Skin epidermis (tissue), 12 donors: Measurements from ENCODE around the gene MAB21L3.
A peak's percentile ranks its signal among the peaks of the same experiment; 100 is the strongest.

Experiments used
- H3K27ac ChIP-seq, 21 experiments: fragments of 200-600 bp; sonication (generic) in 11 of 21; one replicate each; pipeline ENCODE4 v1.5.0; 2020; ENCODE audit warnings: mild to moderate bottlenecking in 3 of 21, inconsistent platforms in 2 of 21, moderate library complexity in 2 of 21
- H3K4me3 ChIP-seq, 7 experiments: fragments of 200-600 bp; sonication (generic) in 2 of 7; one replicate each; pipeline ENCODE4 v1.5.0; 2020; ENCODE audit warnings: inconsistent platforms in 2 of 7, mild to moderate bottlenecking in 2 of 7, moderate library complexity in 1 of 7

MAB21L3 gene

GRCh38 chr1:116110567-116111523 lies at the start of gene MAB21L3:
TSS of gene MAB21L3 (plus strand) at chr1:116111399. CDS start at chr1:116112616, 1,217 bp downstream.
- peak within 1 kb of the TSS in 2 of 7 experiments; percentile 2 to 27 for H3K4me3 ChIP-seq
- H3K27ac ChIP-seq, result peak within 1 kb of the TSS in 18 of 21 experiments; percentile 5 to 75 (median 64)

- no peak overlapping the region for H3K27ac ChIP-seq
- H3K4me3 ChIP-seq, result no peak overlapping the region
Measured at GRCh38 chr1:116062201-116062600, 49.0 kb upstream of the MAB21L3 start.

DNA sequence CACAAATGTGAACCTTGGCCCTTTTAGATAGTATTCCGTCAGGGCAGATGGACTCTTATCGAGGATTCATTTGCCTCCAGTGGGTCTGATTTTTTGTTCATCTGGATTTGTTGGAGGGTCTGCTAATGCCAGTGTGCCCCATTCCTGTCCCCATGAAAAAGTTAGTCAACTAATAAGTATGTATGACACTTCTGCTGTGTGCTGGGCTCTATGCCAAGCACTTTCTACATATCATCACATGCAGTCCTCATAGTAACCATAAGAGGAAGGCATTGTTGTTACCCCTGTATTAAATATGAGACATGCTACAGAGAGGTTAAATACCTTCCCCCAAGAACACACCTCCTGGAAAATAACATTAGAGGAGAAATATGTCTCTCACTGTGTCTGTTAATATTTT lies 46.6 kb upstream of the MAB21L3 start:
- no peak overlapping the region for H3K27ac ChIP-seq
- H3K4me3 ChIP-seq, result no peak overlapping the region

GRCh38 chr1:116066868-116067565 lies 44.2 kb upstream of the MAB21L3 start:
- Histone ChIP-seq H3K27ac (peak overlapping the region in 8 of 21 experiments; percentile 8 to 64 (median 48)), H3K4me3 (no peak overlapping the region)

- H3K4me3 ChIP-seq, result no peak overlapping the region
- H3K27ac ChIP-seq, result peak overlapping the region in 5 of 21 experiments; percentile 17 to 64 (median 48)
Measured at GRCh38 chr1:116067566-116067890, 43.7 kb upstream of the MAB21L3 start.

- no peak overlapping the region for H3K27ac ChIP-seq
Measured at GRCh38 chr1:116075575-116075974, 35.6 kb upstream of the MAB21L3 start.

DNA sequence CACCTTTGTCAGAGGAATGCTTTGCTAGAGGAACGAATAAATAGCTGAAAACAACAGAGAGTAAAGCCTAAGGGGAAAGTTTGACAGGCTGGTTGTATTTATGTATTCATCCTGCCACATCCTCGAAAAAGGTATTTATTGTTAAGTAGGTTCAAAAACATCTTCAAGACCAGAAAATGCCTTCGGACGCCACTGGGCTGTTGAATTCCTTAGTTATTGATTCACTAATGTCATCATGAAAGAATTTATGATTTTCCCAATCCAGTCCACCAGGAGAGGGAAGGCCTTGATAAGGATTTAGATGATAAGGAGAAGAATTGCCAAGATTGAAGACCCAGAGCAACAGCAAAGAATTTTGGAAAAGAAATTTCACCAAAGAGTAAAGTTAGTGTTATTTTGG lies 35.2 kb upstream of the MAB21L3 start:
- H3K4me3 ChIP-seq, result no peak overlapping the region
- H3K27ac ChIP-seq, result no peak overlapping the region

More at GRCh38 chr1:116075575-116075974, 35.6 kb upstream of the MAB21L3 start:
- no peak overlapping the region for H3K4me3 ChIP-seq

DNA sequence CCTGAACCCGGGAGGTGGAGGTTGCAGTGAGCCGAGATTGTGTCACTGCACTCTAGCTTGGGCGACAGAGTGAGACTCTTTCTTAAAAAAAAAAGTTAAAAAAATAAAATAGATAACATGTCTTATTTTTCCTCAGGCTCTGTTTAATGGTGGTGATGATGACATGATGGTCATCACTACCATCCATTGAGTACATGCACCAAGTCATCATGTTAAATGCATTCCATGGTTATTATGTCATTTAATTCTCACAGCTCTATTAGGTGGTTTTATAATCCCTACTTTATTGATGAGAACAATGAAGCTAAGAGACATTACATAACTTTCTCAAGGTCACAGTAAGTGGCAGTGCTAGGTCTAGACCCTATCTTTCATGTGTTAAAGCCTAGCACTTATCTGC lies 34.4 kb upstream of the MAB21L3 start:
- Histone ChIP-seq H3K27ac (no peak overlapping the region), H3K4me3 (no peak overlapping the region)

- no peak overlapping the region for H3K27ac ChIP-seq
- H3K4me3 ChIP-seq, result no peak overlapping the region
Measured at GRCh38 chr1:116078699-116079223, 32.4 kb upstream of the MAB21L3 start.

- H3K4me3 ChIP-seq, result no peak overlapping the region
- no peak overlapping the region for H3K27ac ChIP-seq
Measured at GRCh38 chr1:116087628-116088027, 23.6 kb upstream of the MAB21L3 start.

DNA sequence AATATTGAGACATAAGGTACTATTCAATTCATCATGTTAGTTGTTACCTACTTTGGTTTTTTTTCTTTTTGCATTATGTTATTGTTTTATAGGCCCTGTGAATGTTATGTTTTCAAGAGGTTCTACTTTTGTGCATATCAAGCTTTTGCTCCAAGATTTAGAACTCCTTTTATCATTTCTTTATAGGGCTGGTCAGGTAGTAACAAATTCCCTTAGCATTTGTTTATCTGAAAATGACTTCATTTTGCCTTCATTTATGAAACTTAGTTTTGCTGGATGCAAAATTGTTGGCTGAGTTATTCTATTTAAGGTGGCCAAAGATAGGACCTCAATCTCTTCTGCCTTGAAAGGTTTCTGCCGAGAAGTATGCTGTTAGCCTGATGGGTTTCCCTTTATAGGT lies 21.3 kb upstream of the MAB21L3 start:
- Histone ChIP-seq H3K4me3 (no peak overlapping the region), H3K27ac (no peak overlapping the region)

DNA sequence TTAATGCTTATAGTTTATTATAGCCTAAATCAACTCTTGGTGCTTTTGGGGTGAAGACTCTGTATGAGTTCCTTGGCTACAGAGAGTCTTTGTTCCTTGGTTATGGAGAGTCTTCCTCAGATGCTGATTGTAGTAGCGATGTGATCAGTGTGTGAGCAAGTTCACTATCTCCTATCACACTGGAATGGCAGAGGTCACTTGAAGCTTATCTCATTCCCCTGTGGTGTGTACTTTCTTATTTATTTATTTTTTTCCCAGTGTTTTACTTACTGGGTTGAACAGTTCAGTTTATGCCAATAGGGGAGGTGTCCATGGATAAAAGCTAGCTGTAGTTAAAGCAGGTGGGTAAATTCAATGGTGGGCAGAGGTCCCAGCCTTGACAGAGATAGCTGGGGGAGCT lies 20.1 kb upstream of the MAB21L3 start:
- H3K4me3 ChIP-seq, result no peak overlapping the region
- H3K27ac ChIP-seq, result no peak overlapping the region

GRCh38 chr1:116092752-116093489 lies 18.3 kb upstream of the MAB21L3 start:
- no peak overlapping the region for H3K4me3 ChIP-seq
- H3K27ac ChIP-seq, result no peak overlapping the region

- no peak overlapping the region for H3K4me3 ChIP-seq
- H3K27ac ChIP-seq, result no peak overlapping the region
Measured at GRCh38 chr1:116095027-116095426, 16.2 kb upstream of the MAB21L3 start.

- Histone ChIP-seq H3K4me3 (no peak overlapping the region), H3K27ac (no peak overlapping the region)
Measured at GRCh38 chr1:116096013-116096618, 15.1 kb upstream of the MAB21L3 start.

- Histone ChIP-seq H3K4me3 (no peak overlapping the region), H3K27ac (no peak overlapping the region)
Measured at GRCh38 chr1:116097626-116098025, 13.6 kb upstream of the MAB21L3 start.

- Histone ChIP-seq H3K4me3 (no peak overlapping the region), H3K27ac (no peak overlapping the region)
Measured at GRCh38 chr1:116099379-116099778, 11.8 kb upstream of the MAB21L3 start.

GRCh38 chr1:116099919-116100318 lies 11.3 kb upstream of the MAB21L3 start:
- Histone ChIP-seq H3K27ac (no peak overlapping the region), H3K4me3 (no peak overlapping the region)

- H3K4me3 ChIP-seq, result no peak overlapping the region
- no peak overlapping the region for H3K27ac ChIP-seq
Measured at GRCh38 chr1:116104667-116105066, 6.5 kb upstream of the MAB21L3 start.

- Histone ChIP-seq H3K27ac (no peak overlapping the region), H3K4me3 (no peak overlapping the region)
Measured at GRCh38 chr1:116105996-116106395, 5.2 kb upstream of the MAB21L3 start.
